GM19328 (cell line): ENCODE results near the gene PROC.
A peak's percentile ranks its signal among the peaks of the same experiment; 100 is the strongest.
"Not testable (repeated sequence)": the region's sequence is repeated elsewhere in the genome, so short reads cannot be mapped to it uniquely, and the experiment has no call there.

ENCODE experiments used
- ATAC-seq: cut with Tn5 transposase; IDR thresholded peaks from one replicate; pipeline ENCODE4 v1.9.1; 2021; ENCODE audit warnings: mild to moderate bottlenecking, moderate library complexity; ENCODE audit not compliant: unreplicated experiment

PROC gene

GRCh38 chr2:127392828-127393578 is 25.2 kb upstream of the PROC start:
- ATAC-seq: no peak

DNA sequence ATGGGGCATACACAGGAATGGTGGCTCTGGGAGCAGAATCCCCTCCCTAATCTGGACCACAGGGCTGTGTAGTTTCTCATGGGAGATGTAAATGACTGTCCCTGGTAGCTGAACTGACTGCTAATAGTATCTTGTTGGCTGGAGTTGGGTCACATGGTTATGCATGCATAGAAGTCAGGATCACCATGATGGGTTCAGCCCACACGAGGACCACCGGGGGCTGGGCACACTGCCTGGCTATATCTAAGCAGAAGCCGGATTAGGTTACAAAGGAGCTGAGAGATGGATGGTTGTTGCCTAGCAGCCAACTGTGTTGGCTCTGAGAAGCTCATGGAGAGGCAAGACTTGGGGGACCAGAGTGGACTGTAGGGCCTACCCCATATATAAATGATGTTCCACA is 23.7 kb upstream of the PROC start:
- no peak for ATAC-seq

DNA sequence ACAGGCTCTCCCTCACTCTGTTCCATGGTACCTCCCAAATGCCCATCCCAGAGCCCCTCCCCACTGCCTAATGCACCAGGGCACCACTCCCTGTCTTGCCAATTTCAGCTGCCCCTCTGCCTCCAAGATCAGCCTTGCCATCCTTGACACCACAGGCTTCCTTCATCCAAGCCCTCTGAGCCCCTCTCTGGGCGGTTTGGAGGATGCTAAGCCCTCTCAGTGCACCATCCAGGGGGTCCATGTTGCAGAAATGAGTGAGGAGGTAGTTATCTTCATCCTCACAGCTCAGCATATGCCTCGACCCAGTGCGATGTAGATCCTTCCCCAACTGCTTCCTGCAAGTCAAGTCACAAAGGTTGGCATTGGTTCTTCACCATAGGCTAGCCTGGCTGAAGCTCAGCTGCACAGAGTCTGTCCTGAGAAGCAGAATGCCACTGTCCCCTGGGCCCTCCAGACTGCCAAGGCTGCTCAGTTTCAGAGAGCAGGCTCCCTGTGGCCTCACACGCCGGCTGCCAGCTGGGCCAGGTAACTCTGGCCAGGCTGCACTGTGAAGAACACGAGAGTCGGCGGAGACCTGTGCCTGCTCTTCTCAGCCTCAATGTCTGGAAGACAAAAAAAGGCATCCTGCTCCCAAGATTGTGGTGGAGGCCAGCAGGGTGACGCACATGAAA is 20.5 kb upstream of the PROC start:
- no peak for ATAC-seq

- ATAC-seq: peak; percentile 64
These were observed 20.0 kb upstream of the PROC start for GRCh38 chr2:127398239-127398590.

- no peak for ATAC-seq
These were observed 17.7 kb upstream of the PROC start for GRCh38 chr2:127400533-127400896.

DNA sequence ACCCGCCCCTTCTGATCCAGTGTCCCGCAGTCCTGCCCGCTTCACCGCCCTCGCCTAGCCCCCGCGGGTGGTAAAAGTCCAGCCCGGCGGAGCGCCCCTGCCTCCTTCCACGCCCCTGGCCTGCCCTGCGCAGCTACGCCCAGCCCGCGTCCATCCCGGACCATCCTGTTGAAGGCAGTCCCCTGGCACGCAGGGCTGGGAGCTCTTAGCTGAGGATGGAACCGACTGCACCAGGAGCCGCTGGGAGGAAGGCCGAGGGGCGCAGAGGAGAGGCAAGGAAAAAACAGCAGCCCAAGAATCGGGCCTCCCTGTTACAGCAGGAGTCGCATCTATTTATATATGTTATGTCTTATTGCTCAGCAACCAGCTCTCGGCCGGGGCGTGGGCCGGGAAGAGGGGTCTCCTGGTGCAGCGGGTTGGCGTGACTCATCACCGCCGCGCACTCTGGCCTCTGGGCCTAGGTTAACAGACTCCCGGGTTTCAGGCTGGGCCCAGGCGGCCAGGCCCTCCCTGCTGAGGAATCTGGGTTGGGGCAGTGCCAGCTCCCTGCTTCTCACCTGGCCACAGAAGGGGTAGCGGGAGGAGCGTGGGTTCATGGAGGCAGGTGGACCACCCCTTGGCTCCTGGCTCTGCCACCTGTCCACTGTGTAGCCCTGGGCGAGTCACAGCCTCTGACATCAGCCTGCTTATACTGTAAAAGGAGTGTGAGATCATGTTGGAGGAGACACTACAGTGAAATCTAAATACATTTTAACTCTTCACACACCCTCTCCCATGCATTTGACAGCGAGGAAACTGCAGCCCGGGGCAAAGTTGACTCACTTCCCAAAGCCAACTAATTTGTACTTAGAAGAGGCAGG is 17.1 kb upstream of the PROC start:
- no peak for ATAC-seq

DNA sequence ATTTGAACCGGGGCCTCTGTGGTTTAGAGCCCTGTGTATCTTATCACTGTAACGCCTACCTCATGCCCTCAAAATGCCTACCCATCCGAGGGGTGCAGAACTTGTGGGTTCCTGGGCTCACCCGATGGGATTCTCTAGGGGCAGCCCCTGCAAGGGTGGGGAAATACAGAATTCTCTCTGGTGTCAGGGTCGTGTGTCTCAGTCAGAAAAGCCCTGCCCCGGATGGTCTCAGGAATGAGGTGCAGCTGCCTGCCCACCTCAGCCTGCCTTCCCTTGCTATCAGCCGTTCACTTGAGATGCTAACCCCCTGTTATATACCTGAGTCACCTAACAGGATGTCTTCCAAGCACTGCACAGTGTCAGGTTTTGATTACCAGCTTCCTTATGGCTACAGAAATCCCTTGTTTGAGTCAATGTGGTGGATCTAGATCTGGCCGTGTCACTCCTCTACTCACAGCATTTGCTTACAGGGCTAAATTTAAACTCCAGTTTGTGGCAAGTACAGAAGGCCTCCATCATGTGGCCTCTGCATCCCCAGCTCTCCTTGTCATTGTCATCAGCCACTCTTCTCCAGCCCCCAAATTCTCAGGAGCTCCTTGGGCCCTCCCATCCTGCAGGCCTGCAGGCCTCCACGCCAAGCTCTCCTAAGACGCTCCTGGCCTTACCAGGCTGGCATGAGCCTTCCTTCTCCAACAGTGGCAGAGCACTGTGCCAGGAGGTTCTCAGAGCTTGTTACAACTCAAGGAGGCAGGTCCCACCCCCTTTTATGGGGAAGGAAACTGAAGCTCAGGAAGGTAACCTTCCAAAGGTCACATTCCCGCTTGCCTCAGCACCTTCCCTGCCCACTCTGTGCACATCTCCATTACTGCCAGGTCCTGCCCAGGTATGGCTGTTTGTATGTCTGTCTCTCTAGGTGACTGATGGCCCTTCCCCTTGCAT is 16.2 kb upstream of the PROC start:
- no peak for ATAC-seq

GRCh38 chr2:127403460-127403859 is 14.8 kb upstream of the PROC start:
- ATAC-seq: no peak

DNA sequence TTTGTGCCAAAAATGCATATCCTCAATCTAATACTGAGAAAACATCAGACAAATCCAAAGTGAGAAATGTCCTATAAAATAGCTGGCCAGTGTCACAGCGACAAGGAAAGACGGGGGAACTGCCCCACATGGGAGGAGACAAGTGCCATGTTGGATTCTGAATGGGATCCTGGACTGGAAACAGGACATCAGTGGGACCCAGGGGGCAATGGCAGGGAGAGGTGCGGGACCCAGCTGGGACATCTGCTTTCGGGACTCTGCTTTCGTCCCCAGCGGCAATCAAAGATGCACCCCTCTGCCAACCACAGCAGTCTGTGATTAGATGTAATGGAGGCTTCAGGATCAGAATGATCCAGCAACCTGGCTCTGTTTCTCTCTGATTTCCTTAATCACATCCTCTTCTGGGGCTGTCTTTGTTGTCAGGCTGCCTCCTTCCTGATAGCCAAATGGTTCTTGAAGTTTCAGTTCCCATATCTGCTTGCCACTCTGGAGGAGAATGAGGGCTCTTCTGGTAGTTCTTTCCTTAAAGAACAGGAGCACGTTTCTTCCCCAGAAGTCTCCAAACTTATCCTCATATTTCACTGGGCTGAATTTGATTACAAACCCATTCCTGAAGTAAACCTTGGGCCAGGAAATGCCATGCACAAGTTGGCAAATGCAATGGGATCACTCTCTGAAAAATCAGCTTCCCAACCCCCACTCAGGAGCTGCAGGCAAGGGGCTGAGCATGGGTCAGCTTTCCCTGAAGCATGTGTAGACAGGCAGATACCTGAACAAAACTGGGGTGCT is 13.6 kb upstream of the PROC start:
- ATAC-seq: no peak

- no peak for ATAC-seq
These were observed 13.0 kb upstream of the PROC start for GRCh38 chr2:127405255-127405610.

GRCh38 chr2:127406454-127406853 is 11.8 kb upstream of the PROC start:
- no peak for ATAC-seq

GRCh38 chr2:127407091-127407490 is 11.1 kb upstream of the PROC start:
- ATAC-seq: no peak

- ATAC-seq: no peak
These were observed 10.6 kb upstream of the PROC start for GRCh38 chr2:127407661-127408003.

DNA sequence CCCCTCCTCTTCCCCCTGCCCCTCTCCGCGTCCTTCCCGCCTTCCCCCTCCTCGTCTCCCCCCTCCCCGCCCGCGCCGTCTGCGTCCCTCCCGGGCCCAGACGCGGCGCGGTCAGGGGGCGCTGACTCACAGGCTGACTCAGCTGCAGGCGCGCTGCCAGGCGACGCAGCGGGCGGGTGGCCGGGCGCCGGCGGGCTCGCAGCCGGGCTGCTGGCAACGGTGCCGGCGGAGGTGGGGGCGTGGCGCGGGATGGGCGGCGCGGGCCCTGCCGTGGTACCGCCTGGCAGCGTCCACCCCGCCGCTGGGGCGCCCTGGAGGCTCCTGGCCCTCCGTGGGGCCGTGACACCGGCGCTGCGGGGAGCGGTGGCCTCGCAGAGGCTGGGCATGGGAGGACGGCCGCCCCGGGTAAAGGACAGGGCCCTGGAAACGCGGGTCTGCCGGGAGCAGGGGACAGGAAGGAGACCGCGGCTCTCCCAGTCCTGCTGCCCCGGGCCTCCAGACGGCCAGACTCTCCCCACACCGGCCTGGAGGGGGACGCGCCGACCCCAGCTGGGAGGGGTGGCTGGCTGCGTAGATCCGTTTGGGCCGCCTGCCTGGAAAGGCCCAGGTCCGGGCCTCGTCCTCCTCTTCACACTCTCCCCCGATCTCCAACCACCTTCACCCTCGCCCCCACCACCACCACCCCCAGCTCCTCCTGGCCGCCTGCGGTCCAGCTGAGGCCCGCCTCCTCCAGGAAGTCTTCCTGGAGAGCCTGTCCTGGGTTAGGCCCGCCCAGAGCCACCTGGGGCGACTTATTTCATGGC is 10.0 kb upstream of the PROC start:
- ATAC-seq: peak; percentile 64

- no peak for ATAC-seq
These were observed 9.5 kb upstream of the PROC start for GRCh38 chr2:127408807-127409099.

GRCh38 chr2:127409716-127410115 is 8.5 kb upstream of the PROC start:
- ATAC-seq: not testable (repeated sequence)

DNA sequence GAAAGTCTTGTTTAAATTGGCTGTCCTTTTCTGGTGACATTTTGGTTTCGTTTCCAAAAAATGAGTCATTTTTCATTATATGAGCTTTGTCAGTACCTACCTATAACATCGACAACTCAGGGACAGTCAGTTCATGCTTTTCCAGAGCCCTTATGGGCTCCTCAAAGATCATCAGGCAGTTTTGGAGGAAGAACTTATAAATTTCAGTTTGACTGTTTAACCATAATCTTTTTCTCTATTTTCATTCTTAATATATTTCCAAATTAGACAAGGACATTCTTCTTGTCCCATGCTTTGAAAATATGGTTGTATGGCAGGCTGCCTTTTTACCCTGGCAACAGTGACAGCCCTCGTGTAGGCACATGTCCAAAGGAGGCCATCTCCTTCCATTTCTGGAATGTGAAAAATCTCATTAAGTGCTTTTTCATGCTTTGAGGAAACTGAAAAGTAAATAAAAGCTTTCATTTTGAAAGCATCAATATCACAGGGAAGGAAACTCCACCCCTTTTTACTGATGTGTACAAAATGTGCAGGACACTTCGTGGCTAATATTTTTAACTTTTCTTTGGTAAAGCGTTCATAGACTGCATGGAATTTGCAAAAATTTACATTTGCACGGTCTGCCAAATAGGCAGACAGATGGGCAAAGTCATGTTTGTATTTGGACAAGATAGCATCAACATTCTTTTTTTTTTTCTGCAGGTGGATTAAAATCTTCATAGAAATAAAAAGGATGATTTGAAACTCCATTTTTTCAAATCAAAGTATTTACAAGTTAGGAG is 7.2 kb upstream of the PROC start:
- no peak for ATAC-seq

GRCh38 chr2:127411653-127412369 is 6.4 kb upstream of the PROC start:
- ATAC-seq: no peak
